ENCODE measurements around the gene VOPP1.

VOPP1 gene

DNA sequence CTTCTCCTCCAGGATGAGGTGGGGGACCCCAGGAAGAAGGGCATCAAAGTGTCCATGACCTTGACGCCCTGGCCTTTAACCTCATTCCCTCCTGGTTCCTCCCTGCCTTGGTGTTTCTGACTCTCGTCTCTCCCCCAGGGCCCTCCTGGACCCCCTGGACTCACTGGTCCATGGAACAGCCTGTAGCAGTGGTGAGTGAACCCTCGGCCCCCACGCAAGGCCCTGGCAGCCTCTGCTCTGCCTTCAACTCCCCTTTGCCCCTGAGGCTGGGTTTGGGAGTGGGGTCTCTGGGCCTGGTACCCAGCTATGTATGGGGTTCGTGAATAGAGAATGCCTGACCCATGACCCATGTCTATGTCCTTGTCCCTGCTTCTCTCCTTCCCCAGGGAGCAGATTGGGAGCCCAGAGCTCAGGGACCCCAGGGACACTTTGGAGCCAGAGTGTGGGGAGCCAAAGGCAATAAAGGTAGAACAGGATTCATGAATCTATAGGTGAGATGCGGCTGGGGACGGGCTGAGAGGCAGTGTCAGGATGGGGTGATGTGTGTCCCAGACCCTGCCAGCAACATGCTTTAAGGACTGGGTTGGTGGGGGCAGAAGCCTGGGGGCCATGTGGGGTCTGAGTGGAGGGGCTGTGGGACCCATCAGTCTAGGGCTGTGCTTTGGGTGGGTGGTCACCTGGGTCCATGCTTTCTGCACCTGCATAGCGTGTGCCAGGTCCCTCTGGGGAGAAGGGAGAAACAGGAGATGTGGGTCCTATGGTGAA, 18.4 kb upstream of the VOPP1 start:
- TF ChIP-seq RAD21 (IDR thresholded peaks at IDR 0.05; ENCODE audit: low read depth): no peak
- no peak for TF ChIP-seq ZBTB7A (IDR thresholded peaks at IDR 0.05; ENCODE audit: low read depth)
- no peak for TF ChIP-seq CREB1 (IDR thresholded peaks at IDR 0.05; ENCODE audit: low read depth)
- no peak for TF ChIP-seq YY1 (IDR thresholded peaks at IDR 0.05; ENCODE audit: low read depth)
- no peak for TF ChIP-seq TAF1 (IDR thresholded peaks at IDR 0.05; ENCODE audit: low read depth)
- TF ChIP-seq CEBPB (IDR thresholded peaks at IDR 0.05): no peak
- no peak for TF ChIP-seq TEAD4 (IDR thresholded peaks at IDR 0.05)
- no peak for TF ChIP-seq NFIC (IDR thresholded peaks at IDR 0.05)
- TF ChIP-seq TCF12 (IDR thresholded peaks at IDR 0.05; ENCODE audit: low read depth): no peak

DNA sequence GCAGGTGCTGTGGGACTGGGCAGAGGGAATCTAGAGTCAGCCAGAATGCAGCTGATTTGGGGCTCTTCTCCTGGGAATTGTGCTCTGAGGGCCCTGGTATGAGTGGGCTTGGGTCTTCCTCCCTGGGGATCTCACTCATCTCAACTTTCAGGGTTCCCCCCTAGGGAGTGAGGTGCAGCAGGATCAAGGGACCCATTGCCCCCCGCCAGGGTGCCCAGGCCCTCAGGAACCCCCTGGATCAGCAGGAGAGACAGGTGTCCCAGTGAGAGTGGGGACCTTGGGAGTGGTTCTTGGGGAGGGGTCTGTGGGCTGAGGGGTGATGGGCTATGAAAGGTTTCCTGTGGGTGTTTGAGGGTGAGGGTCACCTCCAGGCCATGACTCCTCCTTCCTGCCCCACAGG, 17.6 kb upstream of the VOPP1 start:
- no peak for TF ChIP-seq YY1 (IDR thresholded peaks at IDR 0.05; ENCODE audit: low read depth)
- no peak for TF ChIP-seq TEAD4 (IDR thresholded peaks at IDR 0.05)
- TF ChIP-seq RAD21 (IDR thresholded peaks at IDR 0.05; ENCODE audit: low read depth): no peak
- no peak for TF ChIP-seq FOXM1 (IDR thresholded peaks at IDR 0.05; ENCODE audit: borderline replicate concordance, low read depth)
- TF ChIP-seq, protein P1, sequence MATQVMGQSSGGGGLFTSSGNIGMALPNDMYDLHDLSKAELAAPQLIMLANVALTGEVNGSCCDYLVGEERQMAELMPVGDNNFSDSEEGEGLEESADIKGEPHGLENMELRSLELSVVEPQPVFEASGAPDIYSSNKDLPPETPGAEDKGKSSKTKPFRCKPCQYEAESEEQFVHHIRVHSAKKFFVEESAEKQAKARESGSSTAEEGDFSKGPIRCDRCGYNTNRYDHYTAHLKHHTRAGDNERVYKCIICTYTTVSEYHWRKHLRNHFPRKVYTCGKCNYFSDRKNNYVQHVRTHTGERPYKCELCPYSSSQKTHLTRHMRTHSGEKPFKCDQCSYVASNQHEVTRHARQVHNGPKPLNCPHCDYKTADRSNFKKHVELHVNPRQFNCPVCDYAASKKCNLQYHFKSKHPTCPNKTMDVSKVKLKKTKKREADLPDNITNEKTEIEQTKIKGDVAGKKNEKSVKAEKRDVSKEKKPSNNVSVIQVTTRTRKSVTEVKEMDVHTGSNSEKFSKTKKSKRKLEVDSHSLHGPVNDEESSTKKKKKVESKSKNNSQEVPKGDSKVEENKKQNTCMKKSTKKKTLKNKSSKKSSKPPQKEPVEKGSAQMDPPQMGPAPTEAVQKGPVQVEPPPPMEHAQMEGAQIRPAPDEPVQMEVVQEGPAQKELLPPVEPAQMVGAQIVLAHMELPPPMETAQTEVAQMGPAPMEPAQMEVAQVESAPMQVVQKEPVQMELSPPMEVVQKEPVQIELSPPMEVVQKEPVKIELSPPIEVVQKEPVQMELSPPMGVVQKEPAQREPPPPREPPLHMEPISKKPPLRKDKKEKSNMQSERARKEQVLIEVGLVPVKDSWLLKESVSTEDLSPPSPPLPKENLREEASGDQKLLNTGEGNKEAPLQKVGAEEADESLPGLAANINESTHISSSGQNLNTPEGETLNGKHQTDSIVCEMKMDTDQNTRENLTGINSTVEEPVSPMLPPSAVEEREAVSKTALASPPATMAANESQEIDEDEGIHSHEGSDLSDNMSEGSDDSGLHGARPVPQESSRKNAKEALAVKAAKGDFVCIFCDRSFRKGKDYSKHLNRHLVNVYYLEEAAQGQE (IDR thresholded peaks at IDR 0.05; ENCODE audit: low read depth): no peak
- no peak for TF ChIP-seq TCF12 (IDR thresholded peaks at IDR 0.05; ENCODE audit: low read depth)
- no peak for TF ChIP-seq CEBPB (IDR thresholded peaks at IDR 0.05)
- no peak for TF ChIP-seq NFIC (IDR thresholded peaks at IDR 0.05)
- no peak for TF ChIP-seq CREB1 (IDR thresholded peaks at IDR 0.05; ENCODE audit: low read depth)
- no peak for TF ChIP-seq ZBTB7A (IDR thresholded peaks at IDR 0.05; ENCODE audit: low read depth)
- TF ChIP-seq MAX (IDR thresholded peaks at IDR 0.05): no peak
- no peak for TF ChIP-seq TAF1 (IDR thresholded peaks at IDR 0.05; ENCODE audit: low read depth)
- TF ChIP-seq EGR1 (IDR thresholded peaks at IDR 0.05): no peak
- TF ChIP-seq EP300 (IDR thresholded peaks at IDR 0.05; ENCODE audit: borderline replicate concordance): no peak
- TF ChIP-seq USF1 (IDR thresholded peaks at IDR 0.05): no peak

DNA sequence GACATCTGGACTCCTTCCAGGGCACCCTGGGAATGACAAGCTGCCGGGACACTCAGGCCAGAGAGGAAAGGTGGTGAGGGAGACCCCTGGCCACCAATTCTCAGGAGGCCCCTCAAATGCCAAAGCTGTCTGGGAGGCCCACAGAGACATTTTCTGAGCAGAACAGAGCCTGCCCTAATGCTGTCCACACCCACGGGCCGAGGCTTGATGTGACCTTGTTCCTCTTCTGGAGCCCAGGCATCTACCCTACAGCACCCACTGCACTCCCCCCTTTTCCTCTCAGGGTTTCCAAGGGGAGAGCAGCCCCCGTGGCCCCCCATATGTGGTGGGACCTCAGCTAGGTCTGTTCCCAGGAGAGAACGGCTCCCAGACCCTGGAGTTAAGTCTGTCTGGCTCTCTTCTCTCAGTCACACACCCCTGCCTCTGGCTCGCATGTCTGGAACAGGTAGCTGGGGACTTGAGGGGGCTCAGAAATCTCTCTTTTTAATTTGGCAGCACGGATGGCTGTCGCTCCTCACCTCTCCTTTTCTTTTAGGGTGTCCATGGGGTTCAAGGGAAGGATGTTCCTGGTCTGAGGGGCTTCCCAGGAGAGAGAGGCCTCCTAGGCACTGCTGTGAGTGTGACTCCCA, 16.8 kb upstream of the VOPP1 start:
- TF ChIP-seq CEBPB (IDR thresholded peaks at IDR 0.05): no peak
- TF ChIP-seq EP300 (IDR thresholded peaks at IDR 0.05; ENCODE audit: borderline replicate concordance): no peak
- TF ChIP-seq TAF1 (IDR thresholded peaks at IDR 0.05; ENCODE audit: low read depth): no peak
- TF ChIP-seq CREB1 (IDR thresholded peaks at IDR 0.05; ENCODE audit: low read depth): no peak
- no peak for TF ChIP-seq FOXM1 (IDR thresholded peaks at IDR 0.05; ENCODE audit: borderline replicate concordance, low read depth)
- no peak for TF ChIP-seq RAD21 (IDR thresholded peaks at IDR 0.05; ENCODE audit: low read depth)
- TF ChIP-seq TCF12 (IDR thresholded peaks at IDR 0.05; ENCODE audit: low read depth): no peak
- TF ChIP-seq TEAD4 (IDR thresholded peaks at IDR 0.05): no peak
- TF ChIP-seq, protein P1 (IDR thresholded peaks at IDR 0.05; ENCODE audit: low read depth): no peak
- TF ChIP-seq ZBTB7A (IDR thresholded peaks at IDR 0.05; ENCODE audit: low read depth): no peak

- TF ChIP-seq TAF1 (IDR thresholded peaks at IDR 0.05; ENCODE audit: low read depth) (no peak), ZBTB7A (IDR thresholded peaks at IDR 0.05; ENCODE audit: low read depth) (no peak)
These were observed 16.0 kb upstream of the VOPP1 start for GRCh38 chr7:55588379-55588699.

DNA sequence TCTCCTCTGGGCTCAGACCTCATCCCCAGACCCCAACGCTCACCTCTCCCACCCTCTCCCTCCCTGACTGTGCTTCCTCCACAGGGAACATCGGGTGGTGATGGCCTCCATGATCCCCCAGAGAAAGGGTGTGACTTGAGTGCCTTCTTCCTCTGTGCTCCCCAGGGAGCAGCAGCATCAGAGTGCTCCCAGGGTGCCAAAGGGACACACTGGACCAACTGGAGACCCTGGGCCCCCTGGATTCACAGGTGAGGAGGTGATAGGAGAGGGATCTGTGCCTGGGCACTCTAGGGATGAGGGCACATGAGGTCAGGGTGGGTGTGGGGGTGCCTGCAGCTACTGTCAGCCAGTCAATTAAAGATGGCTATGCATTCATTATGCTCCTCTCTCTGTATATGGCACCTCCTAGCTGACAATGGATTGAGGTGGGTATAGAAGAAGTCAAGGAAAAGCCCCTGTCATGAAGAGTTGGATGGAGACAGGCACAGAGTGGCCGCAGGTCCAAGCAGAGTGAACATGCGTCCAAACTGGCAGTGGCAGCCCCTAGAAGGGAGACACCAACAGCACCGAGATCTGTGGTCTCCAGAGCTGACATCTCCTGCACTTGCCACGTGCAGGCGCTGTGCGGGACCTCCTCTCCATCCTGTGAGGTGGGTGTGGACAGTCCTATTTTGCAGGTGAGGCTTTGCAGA, 15.5 kb upstream of the VOPP1 start:
- no peak for TF ChIP-seq TAF1 (IDR thresholded peaks at IDR 0.05; ENCODE audit: low read depth)
- no peak for TF ChIP-seq NFIC (IDR thresholded peaks at IDR 0.05)
- no peak for TF ChIP-seq ZBTB7A (IDR thresholded peaks at IDR 0.05; ENCODE audit: low read depth)
- no peak for TF ChIP-seq FOXM1 (IDR thresholded peaks at IDR 0.05; ENCODE audit: borderline replicate concordance, low read depth)
- TF ChIP-seq, protein P1 (IDR thresholded peaks at IDR 0.05; ENCODE audit: low read depth): no peak
- TF ChIP-seq RAD21 (IDR thresholded peaks at IDR 0.05; ENCODE audit: low read depth): no peak
- no peak for TF ChIP-seq USF1 (IDR thresholded peaks at IDR 0.05)
- no peak for TF ChIP-seq YY1 (IDR thresholded peaks at IDR 0.05; ENCODE audit: low read depth)
- no peak for TF ChIP-seq MAX (IDR thresholded peaks at IDR 0.05)
- no peak for TF ChIP-seq TEAD4 (IDR thresholded peaks at IDR 0.05)
- TF ChIP-seq EGR1 (IDR thresholded peaks at IDR 0.05): no peak
- TF ChIP-seq EP300 (IDR thresholded peaks at IDR 0.05; ENCODE audit: borderline replicate concordance): no peak
- TF ChIP-seq CREB1 (IDR thresholded peaks at IDR 0.05; ENCODE audit: low read depth): no peak
- no peak for TF ChIP-seq TCF12 (IDR thresholded peaks at IDR 0.05; ENCODE audit: low read depth)
- TF ChIP-seq CEBPB (IDR thresholded peaks at IDR 0.05): no peak
